Muscle of leg (tissue), 11 donors: ENCODE measurements around the gene RBPMS2. TPM values are rescaled to one million over a fixed set of nuclear protein-coding genes. Genes with fewer than 3 reads are reported as not detected.

Experiments
- DNase-seq: peaks from one replicate; pipeline ENCODE4 v3.0.0; 2013
- H3K27ac ChIP-seq: one replicate; pipeline ENCODE4 v1.5.1; 2013; ENCODE audit warnings: mild to moderate bottlenecking, low read length, control low read depth
- H3K27me3 ChIP-seq: one replicate; pipeline ENCODE4 v1.6.1; 2013; ENCODE audit warnings: low read length; ENCODE audit not compliant: control insufficient read depth, insufficient read depth
- H3K36me3 ChIP-seq: one replicate; pipeline ENCODE4 v1.6.1; 2013; ENCODE audit warnings: low read length; ENCODE audit not compliant: control insufficient read depth, insufficient read depth
- H3K4me1 ChIP-seq: one replicate; pipeline ENCODE4 v1.6.1; 2013; ENCODE audit warnings: low read length; ENCODE audit not compliant: control insufficient read depth, insufficient read depth
- H3K4me3 ChIP-seq: one replicate; pipeline ENCODE4 v1.5.1; 2013; ENCODE audit warnings: low read length, control low read depth
- H3K9me3 ChIP-seq: replicated peaks from 2 replicates; pipeline ENCODE4 v1.6.1; 2013; ENCODE audit warnings: low read depth, low read length; ENCODE audit not compliant: control insufficient read depth
- WGBS: methylation state at CpG from one replicate; pipeline ENCODE4 v1.1.5; 2013; ENCODE audit warnings: missing lambda C conversion rate; ENCODE audit not compliant: insufficient coverage; 5-methylcytosine and 5-hydroxymethylcytosine counted together
- polyA plus RNA-seq, 8 donors: library from polyadenylated mRNA; unstranded; fragments of 120-200 nt; gene quantifications; one replicate each; pipeline versions ENCODE4 v1.2.1 to v1.2.3, GENCODE V29; 2013; ENCODE audit warnings: inconsistent platforms in 1 of 8, low replicate concordance in 1 of 8; ENCODE audit not compliant: insufficient read length in 8 of 8, insufficient read depth in 1 of 8
- total RNA-seq: library from RNA; stranded (reverse); fragments of 120-200 nt; gene quantifications from one replicate; pipeline ENCODE4 v1.2.4, GENCODE V29; 2013

RBPMS2 gene
- total and polyA plus RNA-seq, 9 donors: 0.44 to 7.1 (median 4.7) TPM

DNA sequence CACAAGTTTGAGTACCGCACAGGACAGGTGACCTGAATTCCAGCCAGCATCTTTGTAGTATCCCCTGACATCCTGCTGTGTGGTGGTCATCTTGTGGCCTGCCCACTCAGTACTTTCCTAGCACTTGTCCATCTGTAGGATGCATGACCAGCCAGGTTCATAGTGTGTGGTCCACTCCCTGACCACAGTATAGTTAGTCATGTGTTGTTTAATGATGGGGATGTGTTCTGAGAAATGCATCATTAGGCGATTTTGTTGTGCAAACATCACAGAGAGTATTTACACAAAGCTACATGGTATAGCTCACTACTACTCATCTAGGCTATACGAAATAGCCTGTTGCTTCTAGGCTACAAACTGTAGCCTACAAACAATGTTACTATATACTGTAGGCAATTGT lies 16.9 kb upstream of the RBPMS2 start:
- H3K36me3 ChIP-seq: no peaks in the 10 kb centered on the region
- H3K27ac ChIP-seq: no peak overlapping the region
- no peaks in the 10 kb centered on the region for H3K4me1 ChIP-seq
- no peak for DNase-seq
- WGBS: 60% methylated on average over 1 of the region's 3 CpGs
- H3K4me3 ChIP-seq: no peak overlapping the region
- H3K9me3 ChIP-seq: no peaks in the 10 kb centered on the region
- H3K27me3 ChIP-seq: no peaks in the 10 kb centered on the region

DNA sequence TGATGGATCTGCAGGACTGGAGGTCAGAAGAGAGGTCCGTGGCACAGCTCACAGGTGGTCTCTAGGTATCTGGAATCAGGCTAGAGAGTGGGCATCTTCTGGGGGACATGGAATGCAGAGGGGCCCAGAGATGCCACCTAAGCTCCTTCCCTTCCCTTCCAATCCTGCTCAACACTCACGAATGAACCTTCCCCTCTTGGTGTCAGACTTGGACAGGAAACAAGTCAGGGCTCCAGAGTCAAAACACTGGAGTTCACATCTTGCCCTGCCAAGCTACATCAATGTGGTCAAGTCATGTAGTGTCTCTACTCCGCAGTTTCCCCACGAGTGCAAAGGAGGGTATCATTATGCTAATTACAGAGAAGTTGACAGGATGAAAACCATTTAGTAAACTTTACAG lies 16.0 kb upstream of the RBPMS2 start:
- H3K27me3 ChIP-seq: no peaks in the 10 kb centered on the region
- no peaks in the 10 kb centered on the region for H3K4me1 ChIP-seq
- 33% methylated on average over 1 of the region's 4 CpGs for WGBS
- no peak for DNase-seq
- H3K4me3 ChIP-seq: no peak overlapping the region
- H3K27ac ChIP-seq: no peak overlapping the region
- no peaks in the 10 kb centered on the region for H3K9me3 ChIP-seq
- H3K36me3 ChIP-seq: no peaks in the 10 kb centered on the region

GRCh38 chr15:64783796-64784195 lies 8.4 kb upstream of the RBPMS2 start:
- DNase-seq: no peak
- 100% methylated on average over 2 of the region's 4 CpGs for WGBS
- H3K27ac ChIP-seq: no peak overlapping the region
- H3K9me3 ChIP-seq: no peaks in the 10 kb centered on the region
- no peaks in the 10 kb centered on the region for H3K4me1 ChIP-seq
- no peak overlapping the region for H3K4me3 ChIP-seq
- no peaks in the 10 kb centered on the region for H3K36me3 ChIP-seq
- H3K27me3 ChIP-seq: peaks cover 2% of the 10 kb centered on the region

GRCh38 chr15:64782751-64783150 lies 7.4 kb upstream of the RBPMS2 start:
- DNase-seq: no peak
- H3K4me1 ChIP-seq: no peaks in the 10 kb centered on the region
- WGBS: 83% methylated on average over 2 of the region's 5 CpGs
- peaks cover 5% of the 10 kb centered on the region for H3K27me3 ChIP-seq
- no peak overlapping the region for H3K4me3 ChIP-seq
- no peak overlapping the region for H3K27ac ChIP-seq
- H3K36me3 ChIP-seq: no peaks in the 10 kb centered on the region
- H3K9me3 ChIP-seq: no peaks in the 10 kb centered on the region

- no peak for DNase-seq
- H3K4me1 ChIP-seq: peaks cover 6% of the 10 kb centered on the region
- H3K27me3 ChIP-seq: peaks cover 16% of the 10 kb centered on the region
- H3K36me3 ChIP-seq: no peaks in the 10 kb centered on the region
- no peak overlapping the region for H3K27ac ChIP-seq
- H3K4me3 ChIP-seq: no peak overlapping the region
- no peaks in the 10 kb centered on the region for H3K9me3 ChIP-seq
- WGBS: 86% methylated on average over 5 of the region's 6 CpGs
Observed at GRCh38 chr15:64781299-64781698, 5.9 kb upstream of the RBPMS2 start.

- 100% methylated on average over 1 of the region's 8 CpGs for WGBS
- H3K36me3 ChIP-seq: no peaks in the 10 kb centered on the region
- no peaks in the 10 kb centered on the region for H3K9me3 ChIP-seq
- no peak overlapping the region for H3K27ac ChIP-seq
- peaks cover 20% of the 10 kb centered on the region for H3K27me3 ChIP-seq
- peaks cover 10% of the 10 kb centered on the region for H3K4me1 ChIP-seq
- no peak overlapping the region for H3K4me3 ChIP-seq
- DNase-seq: no peak
Observed at GRCh38 chr15:64780600-64781156, 5.3 kb upstream of the RBPMS2 start.

DNA sequence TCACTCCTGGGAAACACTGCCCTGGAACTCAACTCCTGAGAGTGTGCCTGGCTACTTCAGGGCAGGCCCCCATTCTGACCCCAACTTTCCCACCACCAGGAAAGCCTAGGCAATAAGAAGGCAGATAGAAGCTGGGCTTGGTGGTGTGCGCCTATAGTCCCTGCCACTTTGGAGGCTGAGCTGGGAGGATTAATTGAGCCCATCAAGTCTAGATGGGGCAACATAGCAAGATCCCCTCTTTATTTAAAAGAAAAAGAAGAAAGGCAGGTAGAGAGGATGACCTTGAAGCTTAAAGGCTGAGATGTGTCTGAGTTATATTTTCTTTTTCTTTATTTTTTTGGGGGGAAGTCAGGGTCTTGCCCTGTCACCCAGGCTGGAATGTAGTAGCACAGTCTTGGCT lies 4.2 kb upstream of the RBPMS2 start:
- Histone ChIP-seq H3K27ac (no peak overlapping the region), H3K27me3 (peaks cover 21% of the 10 kb centered on the region), H3K4me3 (no peak overlapping the region), H3K9me3 (no peaks in the 10 kb centered on the region), H3K4me1 (peaks cover 10% of the 10 kb centered on the region), H3K36me3 (no peaks in the 10 kb centered on the region)
- no CpG with 5 or more reads among the region's 1 CpG for WGBS
- no peak for DNase-seq

- WGBS: 36% methylated on average over 2 of the region's 2 CpGs
- Histone ChIP-seq H3K4me3 (no peak overlapping the region), H3K36me3 (no peaks in the 10 kb centered on the region), H3K27me3 (peaks cover 27% of the 10 kb centered on the region), H3K9me3 (no peaks in the 10 kb centered on the region), H3K4me1 (peaks cover 10% of the 10 kb centered on the region), H3K27ac (no peak overlapping the region)
- no peak for DNase-seq
Observed at GRCh38 chr15:64779024-64779423, 3.6 kb upstream of the RBPMS2 start.

- H3K27ac ChIP-seq: no peak overlapping the region
- no peaks in the 10 kb centered on the region for H3K9me3 ChIP-seq
- H3K4me1 ChIP-seq: peaks cover 10% of the 10 kb centered on the region
- no peak for DNase-seq
- peak overlapping the region; percentile 57 for H3K4me3 ChIP-seq
- no peaks in the 10 kb centered on the region for H3K36me3 ChIP-seq
- 3% methylated on average over 18 of the region's 25 CpGs for WGBS
- peaks cover 37% of the 10 kb centered on the region for H3K27me3 ChIP-seq
Observed at GRCh38 chr15:64776402-64776786, 1.0 kb upstream of the RBPMS2 start.

- H3K27me3 ChIP-seq: peaks cover 37% of the 10 kb centered on the region
- peak; percentile 37 for DNase-seq
- H3K9me3 ChIP-seq: no peaks in the 10 kb centered on the region
- peak overlapping the region; percentile 38 for H3K4me3 ChIP-seq
- H3K36me3 ChIP-seq: no peaks in the 10 kb centered on the region
- WGBS: under 1% methylated on average over 109 of the region's 115 CpGs
- no peak overlapping the region for H3K27ac ChIP-seq
- H3K4me1 ChIP-seq: peaks cover 10% of the 10 kb centered on the region
Observed at GRCh38 chr15:64774629-64775493, 528 bp downstream of the RBPMS2 start.
